ENCODE results near the gene CASP3.

- no peak for TF ChIP-seq POLR2A (IDR thresholded peaks at IDR 0.05; ENCODE audit: low read depth, low read length)
- no peak for TF ChIP-seq POLR2AphosphoS5 (IDR thresholded peaks at IDR 0.05; ENCODE audit: low read depth, low read length)
- no peak for TF ChIP-seq POU2F2 (IDR thresholded peaks at IDR 0.05; ENCODE audit: low read depth, low read length)
These were observed 32.7 kb upstream of the CASP3 start for GRCh38 chr4:184681916-184682315.

Measured in GM12891 (cell line).